B cell (primary cell): ENCODE data around the gene LRP4. TPM values are rescaled to one million over a fixed set of nuclear protein-coding genes. Genes with fewer than 3 reads are reported as not detected.

ENCODE experiments used
- ATAC-seq: fragments of 200-7000 bp; cut with Tn5 transposase; one replicate; pipeline ENCODE4 v1.10.0; 2021; ENCODE audit warnings: low read depth, mild to moderate bottlenecking, moderate number of reproducible peaks, moderate library complexity
- CTCF ChIA-PET: fragments of 350-600 bp; sonication (Branson Sonifier 250); formaldehyde crosslinking; loops from one replicate; lab custom pipeline; 2021; ENCODE audit warnings: antibody characterized with exemption, inconsistent platforms; lab: Charles Lee
- POLR2A ChIA-PET: fragments of 350-600 bp; sonication (Branson Sonifier 250); formaldehyde crosslinking; loops from one replicate; lab custom pipeline; 2021; ENCODE audit warnings: antibody characterized with exemption; lab: Charles Lee
- DNase-seq: peaks from one replicate; pipeline ENCODE4 v3.0.0; 2013
- H2AFZ ChIP-seq: 2 replicates; pipeline ENCODE4 v1.6.1; 2012; ENCODE audit warnings: mild to moderate bottlenecking, low read depth, low read length; ENCODE audit not compliant: insufficient read depth, poor library complexity, severe bottlenecking
- H3K27ac ChIP-seq, 2 donors: 1 replicate in 1 of 2; 2 replicates in 1 of 2; pipeline ENCODE4 v1.5.1; 2012 to 2013; ENCODE audit warnings: low read length in 2 of 2, mild to moderate bottlenecking in 2 of 2, moderate library complexity in 1 of 2
- H3K27me3 ChIP-seq, 4 experiments: fragments of 200-600 bp in 1 of 4; sonication (generic) in 1 of 4; replicated peaks in 1 of 4; 1 replicate in 2 of 4; 2 replicates in 2 of 4; pipeline versions ENCODE4 v1.6.1 to v1.7.0; 2013 to 2016; ENCODE audit warnings: low read length in 3 of 4, mild to moderate bottlenecking in 2 of 4, mixed read lengths in 1 of 4, moderate library complexity in 1 of 4; ENCODE audit not compliant: insufficient read depth in 4 of 4, control insufficient read depth in 3 of 4; ENCODE audit errors: control extremely low read depth in 1 of 4
- H3K36me3 ChIP-seq, 2 experiments: replicated peaks in 1 of 2; 1 replicate in 1 of 2; 2 replicates in 1 of 2; pipeline versions ENCODE4 v1.6.1 to v1.7.1; 2013; ENCODE audit warnings: low read length in 1 of 2; ENCODE audit not compliant: insufficient read depth in 2 of 2, control insufficient read depth in 1 of 2; ENCODE audit errors: control extremely low read depth in 1 of 2, extremely low read depth in 1 of 2
- H3K4me1 ChIP-seq, 2 donors: fragments of 200-600 bp in 1 of 2; sonication (generic) in 1 of 2; 1 replicate in 1 of 2; 2 replicates in 1 of 2; pipeline versions ENCODE4 v1.5.1 to v1.6.1; 2013 to 2017; ENCODE audit warnings: low read length in 2 of 2; ENCODE audit not compliant: control insufficient read depth in 2 of 2, insufficient read depth in 2 of 2
- H3K4me2 ChIP-seq: replicated peaks from 2 replicates; pipeline ENCODE3; 2012; ENCODE audit warnings: mild to moderate bottlenecking, low read depth, low read length; ENCODE audit not compliant: poor library complexity, severe bottlenecking
- H3K4me3 ChIP-seq, 5 experiments: fragments of 200-600 bp in 1 of 5; sonication (generic) in 1 of 5; 1 replicate in 3 of 5; 2 replicates in 2 of 5; pipeline versions ENCODE4 v1.5.1 to v1.7.0; 2011 to 2016; ENCODE audit warnings: low read length in 4 of 5, mild to moderate bottlenecking in 4 of 5, low read depth in 2 of 5, control low read depth in 1 of 5, moderate library complexity in 1 of 5; ENCODE audit not compliant: insufficient read depth in 1 of 5; ENCODE audit errors: control extremely low read depth in 1 of 5, extremely low read depth in 1 of 5
- H3K79me2 ChIP-seq: fragments of 200-600 bp; sonication (generic); one replicate; pipeline ENCODE4 v1.6.0; 2016; ENCODE audit warnings: low read length; ENCODE audit not compliant: control insufficient read depth, insufficient read depth
- H3K9ac ChIP-seq: fragments of 200-600 bp; sonication (generic); 2 replicates; pipeline ENCODE4 v1.6.1; 2017; ENCODE audit warnings: mild to moderate bottlenecking, low read length, moderate library complexity
- H3K9me3 ChIP-seq, 3 donors: one replicate each; pipeline versions ENCODE4 v1.6.1 to v1.7.1; 2013; ENCODE audit warnings: low read length in 2 of 3; ENCODE audit not compliant: control insufficient read depth in 2 of 3, insufficient read depth in 1 of 3; ENCODE audit errors: control extremely low read depth in 1 of 3
- H4K20me1 ChIP-seq: 2 replicates; pipeline ENCODE4 v1.6.0; 2012; ENCODE audit warnings: mild to moderate bottlenecking, low read length; ENCODE audit not compliant: insufficient read depth, control insufficient read depth, poor library complexity, severe bottlenecking
- H3K27ac Mint-ChIP-seq: one replicate; pipeline ENCODE4 v1.8.0; 2021; ENCODE audit warnings: mixed read lengths
- H3K27me3 Mint-ChIP-seq: one replicate; pipeline ENCODE4 v1.8.0; 2021; ENCODE audit warnings: mixed read lengths
- H3K4me1 Mint-ChIP-seq: one replicate; pipeline ENCODE4 v1.8.0; 2021; ENCODE audit warnings: mixed read lengths
- H3K4me3 Mint-ChIP-seq: one replicate; pipeline ENCODE4 v1.8.0; 2021; ENCODE audit warnings: mixed read lengths
- H3K9me3 Mint-ChIP-seq: one replicate; pipeline ENCODE4 v1.8.0; 2022; ENCODE audit warnings: mixed read lengths; ENCODE audit not compliant: insufficient read depth
- EZH2 ChIP-seq: IDR thresholded peaks from 2 replicates; pipeline ENCODE4 v1.6.1; 2012; ENCODE audit warnings: borderline replicate concordance, low read depth, mild to moderate bottlenecking, moderate library complexity, low read length; ENCODE audit not compliant: insufficient read depth, poor library complexity, severe bottlenecking
- WGBS: methylation state at CpG from one replicate; pipeline ENCODE4 v1.1.5; 2013; ENCODE audit warnings: missing lambda C conversion rate; ENCODE audit not compliant: insufficient coverage; 5-methylcytosine and 5-hydroxymethylcytosine counted together
- intact Hi-C: fragments of 100-400 bp; cut with micrococcal nuclease; formaldehyde crosslinking; loops from one replicate; pipeline ENCODE4 v1.10.0; 2022
- polyA plus RNA-seq: library from polyadenylated mRNA; depleted of rRNA; stranded (reverse); fragments of >200 nt; gene quantifications from 2 replicates; pipeline ENCODE4 v1.2.3, GENCODE V29; 2012
- total RNA-seq, 2 donors: library from RNA; stranded (reverse); fragments of 120-200 nt in 1 of 2; gene quantifications; 1 replicate in 1 of 2; 2 replicates in 1 of 2; pipeline versions ENCODE4 v1.2.3 to v1.2.4, GENCODE V29; 2013 to 2022
- TF ChIP-seq, protein P1 (sequence below): fragments of 200-600 bp; IDR thresholded peaks from one replicate; pipeline ENCODE4 v1.8.0; 2022; ENCODE audit warnings: antibody characterized with exemption, mild to moderate bottlenecking

LRP4 gene
- total and polyA plus RNA-seq, 2 donors (not counting 1 experiment from before 2014, with no cell fraction given), result not detected

DNA sequence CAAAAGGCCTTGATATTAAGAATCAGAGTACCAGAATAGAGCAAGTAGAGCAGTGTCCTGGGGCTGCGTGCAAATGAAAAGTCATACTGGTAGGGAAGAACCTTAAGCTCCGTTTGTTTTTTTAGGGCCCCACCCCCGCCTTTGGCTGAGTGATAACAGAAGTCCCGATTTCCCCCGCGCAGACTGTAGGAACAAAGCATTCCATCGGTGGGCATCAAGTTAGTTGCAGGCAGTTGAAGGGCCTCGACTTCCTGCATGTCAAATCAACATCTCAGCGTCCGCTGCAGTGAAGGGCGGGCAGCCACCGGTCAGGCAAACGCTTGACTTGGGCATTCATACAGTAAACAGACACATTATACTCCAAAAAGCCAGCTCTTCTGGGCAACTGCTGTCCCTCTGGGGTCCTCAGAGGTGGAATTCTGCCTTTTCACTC lies 11.7 kb downstream of the LRP4 start:
- no peak for ATAC-seq

DNA sequence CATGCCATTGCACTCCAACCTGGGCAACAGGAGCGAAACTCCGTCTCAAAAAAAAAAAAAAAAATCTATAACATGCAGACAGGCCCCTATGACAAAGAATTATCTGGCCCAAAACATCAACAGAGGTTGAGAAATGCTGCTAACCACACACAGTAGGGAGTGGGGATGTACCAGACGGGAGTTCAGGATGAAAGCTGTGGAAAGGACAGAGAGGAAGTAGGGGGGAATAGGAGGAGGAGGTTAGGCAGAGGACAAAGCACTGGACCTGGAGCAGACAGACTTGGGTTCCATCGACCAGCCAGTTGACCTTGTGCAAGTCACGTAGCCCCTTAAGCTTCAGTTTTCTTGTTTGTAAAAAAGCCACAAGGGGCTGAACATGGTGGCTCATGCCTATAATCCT lies 12.5 kb downstream of the LRP4 start:
- CTCF ChIA-PET, result no interaction called here

More for the DNA sequence above, 11.7 kb downstream of the LRP4 start:
- H3K4me2 ChIP-seq, result no peak overlapping the region
- H3K27ac ChIP-seq, result no peak overlapping the region
- peaks cover 0 to 5% (median 0%) of the 10 kb centered on the region in 4 experiments for H3K27me3 ChIP-seq
- CTCF ChIA-PET, result no interaction called here
- Mint-ChIP-seq H3K4me3 (no peak overlapping the region), H3K27ac (no peak overlapping the region), H3K27me3 (peaks cover 14% of the 10 kb centered on the region), H3K4me1 (no peaks in the 10 kb centered on the region), H3K9me3 (no peaks in the 10 kb centered on the region)
- H3K79me2 ChIP-seq, result no peaks in the 10 kb centered on the region
- intact Hi-C loops, result no loop called here
- no peaks in the 10 kb centered on the region for H4K20me1 ChIP-seq
- no peaks in the 10 kb centered on the region for H3K36me3 ChIP-seq
- TF ChIP-seq, protein P1, sequence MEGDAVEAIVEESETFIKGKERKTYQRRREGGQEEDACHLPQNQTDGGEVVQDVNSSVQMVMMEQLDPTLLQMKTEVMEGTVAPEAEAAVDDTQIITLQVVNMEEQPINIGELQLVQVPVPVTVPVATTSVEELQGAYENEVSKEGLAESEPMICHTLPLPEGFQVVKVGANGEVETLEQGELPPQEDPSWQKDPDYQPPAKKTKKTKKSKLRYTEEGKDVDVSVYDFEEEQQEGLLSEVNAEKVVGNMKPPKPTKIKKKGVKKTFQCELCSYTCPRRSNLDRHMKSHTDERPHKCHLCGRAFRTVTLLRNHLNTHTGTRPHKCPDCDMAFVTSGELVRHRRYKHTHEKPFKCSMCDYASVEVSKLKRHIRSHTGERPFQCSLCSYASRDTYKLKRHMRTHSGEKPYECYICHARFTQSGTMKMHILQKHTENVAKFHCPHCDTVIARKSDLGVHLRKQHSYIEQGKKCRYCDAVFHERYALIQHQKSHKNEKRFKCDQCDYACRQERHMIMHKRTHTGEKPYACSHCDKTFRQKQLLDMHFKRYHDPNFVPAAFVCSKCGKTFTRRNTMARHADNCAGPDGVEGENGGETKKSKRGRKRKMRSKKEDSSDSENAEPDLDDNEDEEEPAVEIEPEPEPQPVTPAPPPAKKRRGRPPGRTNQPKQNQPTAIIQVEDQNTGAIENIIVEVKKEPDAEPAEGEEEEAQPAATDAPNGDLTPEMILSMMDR, result no peak
- TF ChIP-seq EZH2, result no peak
- H3K9ac ChIP-seq, result no peak overlapping the region
- 38% methylated on average over 13 of the region's 13 CpGs for WGBS
- H2AFZ ChIP-seq, result peak overlapping the region; percentile 42
- POLR2A ChIA-PET, result no interaction called here
- H3K4me1 ChIP-seq, result no peaks in the 10 kb centered on the region
- DNase-seq, result no peak
- no peak overlapping the region for H3K4me3 ChIP-seq
- H3K9me3 ChIP-seq, result no peaks in the 10 kb centered on the region

More for the DNA sequence above, 12.5 kb downstream of the LRP4 start:
- no peak for TF ChIP-seq EZH2
- TF ChIP-seq, protein P1, result no peak
- no peaks in the 10 kb centered on the region for H3K36me3 ChIP-seq
- H3K27ac ChIP-seq, result no peak overlapping the region
- H3K4me3 ChIP-seq, result no peak overlapping the region
- Mint-ChIP-seq H3K4me1 (no peaks in the 10 kb centered on the region), H3K27ac (no peak overlapping the region), H3K9me3 (no peaks in the 10 kb centered on the region), H3K4me3 (no peak overlapping the region), H3K27me3 (peaks cover 16% of the 10 kb centered on the region)
- H3K9me3 ChIP-seq, result no peaks in the 10 kb centered on the region
- H2AFZ ChIP-seq, result no peak overlapping the region
- no peaks in the 10 kb centered on the region for H3K4me1 ChIP-seq
- no peak overlapping the region for H3K9ac ChIP-seq
- intact Hi-C loops, result no loop called here
- WGBS, result 100% methylated on average over 2 of the region's 5 CpGs
- POLR2A ChIA-PET, result no interaction called here
- H3K27me3 ChIP-seq, result peaks cover 0 to 2% (median 0%) of the 10 kb centered on the region in 4 experiments
- no peak overlapping the region for H3K4me2 ChIP-seq
- no peaks in the 10 kb centered on the region for H4K20me1 ChIP-seq
- H3K79me2 ChIP-seq, result no peaks in the 10 kb centered on the region
- DNase-seq (no peak), ATAC-seq (no peak)
